Caco-2 (cell line): ENCODE results near the gene MED13L. TPM values are rescaled to one million over a fixed set of nuclear protein-coding genes. Genes with fewer than 3 reads are reported as not detected.

ENCODE experiments used
- BruUV-seq: library from RNA; stranded (reverse); fragments of 400-500 nt; replicated peaks from 2 replicates; lab custom pipeline; 2021; lab: Mats Ljungman, UMichigan
- CTCF ChIA-PET: fragments of 300-600 bp; sonication (Branson Sonifier 250); formaldehyde crosslinking; loops from one replicate; lab custom pipeline; 2022; ENCODE audit warnings: antibody characterized with exemption; lab: Charles Lee
- POLR2A ChIA-PET: fragments of 300-600 bp; sonication (Branson Sonifier 250); formaldehyde crosslinking; loops from one replicate; lab custom pipeline; 2022; ENCODE audit warnings: antibody characterized with exemption; lab: Charles Lee
- DNase-seq, 2 experiments: peaks; one replicate each; pipeline versions ENCODE4 v3.0.0 to v3.0.0-alpha.2; 2020 to 2022
- H3K27me3 ChIP-seq: replicated peaks from 2 replicates; pipeline ENCODE4 v1.6.0; 2011; ENCODE audit warnings: low read length; ENCODE audit not compliant: control insufficient read depth, insufficient read depth
- H3K36me3 ChIP-seq: 2 replicates; pipeline ENCODE4 v1.5.1; 2011; ENCODE audit warnings: low read length; ENCODE audit not compliant: control insufficient read depth, insufficient read depth
- H3K4me1 ChIP-seq: fragments of 250-450 bp; sonication (Bioruptor Pico); 2 replicates; pipeline ENCODE4 v1.5.1; 2020; ENCODE audit warnings: mild to moderate bottlenecking
- H3K4me3 ChIP-seq: 2 replicates; pipeline ENCODE4 v1.5.1; 2011; ENCODE audit warnings: low read depth, mild to moderate bottlenecking, control low read depth, low read length
- H3K9me3 ChIP-seq: fragments of 250-450 bp; sonication (Bioruptor Pico); 2 replicates; pipeline ENCODE4 v1.5.1; 2020; ENCODE audit warnings: mild to moderate bottlenecking, moderate library complexity
- H3K27ac Mint-ChIP-seq: one replicate; pipeline ENCODE4 v1.8.0; 2022; ENCODE audit warnings: mixed read lengths; ENCODE audit not compliant: unreplicated experiment
- H3K27me3 Mint-ChIP-seq: one replicate; pipeline ENCODE4 v1.8.0; 2022; ENCODE audit warnings: mixed read lengths; ENCODE audit not compliant: insufficient read depth, unreplicated experiment
- H3K36me3 Mint-ChIP-seq: one replicate; pipeline ENCODE4 v1.8.0; 2022; ENCODE audit warnings: mild to moderate bottlenecking, mixed read lengths; ENCODE audit not compliant: insufficient read depth, unreplicated experiment
- H3K4me1 Mint-ChIP-seq: one replicate; pipeline ENCODE4 v1.8.0; 2022; ENCODE audit warnings: low read depth, mixed read lengths; ENCODE audit not compliant: unreplicated experiment
- H3K4me3 Mint-ChIP-seq: one replicate; pipeline ENCODE4 v1.8.0; 2022; ENCODE audit warnings: mild to moderate bottlenecking, moderate library complexity, mixed read lengths; ENCODE audit not compliant: unreplicated experiment
- H3K9me3 Mint-ChIP-seq: one replicate; pipeline ENCODE4 v1.8.0; 2022; ENCODE audit warnings: mixed read lengths; ENCODE audit not compliant: unreplicated experiment
- CTCF ChIP-seq, 2 experiments: fragments of 200-600 bp in 1 of 2; IDR thresholded peaks; 1 replicate in 1 of 2; 2 replicates in 1 of 2; pipeline versions ENCODE4 v1.5.1 to v1.8.0; 2011 to 2022; ENCODE audit warnings: antibody characterized with exemption in 1 of 2, control low read depth in 1 of 2, inconsistent platforms in 1 of 2, low read depth in 1 of 2, low read length in 1 of 2, mild to moderate bottlenecking in 1 of 2, moderate library complexity in 1 of 2; ENCODE audit not compliant: insufficient read depth in 1 of 2, severe bottlenecking in 1 of 2, unreplicated experiment in 1 of 2
- intact Hi-C: fragments of 100-400 bp; cut with micrococcal nuclease; formaldehyde crosslinking; loops from one replicate; pipeline ENCODE4 v1.10.0; 2022; ENCODE audit not compliant: unreplicated experiment
- total RNA-seq: library from RNA; stranded (reverse); gene quantifications from 2 replicates; pipeline ENCODE4 v1.2.3, GENCODE V29; 2022

The MED13L gene
- total RNA-seq, 1 experiment from 2014 or later, result 160 TPM

DNA sequence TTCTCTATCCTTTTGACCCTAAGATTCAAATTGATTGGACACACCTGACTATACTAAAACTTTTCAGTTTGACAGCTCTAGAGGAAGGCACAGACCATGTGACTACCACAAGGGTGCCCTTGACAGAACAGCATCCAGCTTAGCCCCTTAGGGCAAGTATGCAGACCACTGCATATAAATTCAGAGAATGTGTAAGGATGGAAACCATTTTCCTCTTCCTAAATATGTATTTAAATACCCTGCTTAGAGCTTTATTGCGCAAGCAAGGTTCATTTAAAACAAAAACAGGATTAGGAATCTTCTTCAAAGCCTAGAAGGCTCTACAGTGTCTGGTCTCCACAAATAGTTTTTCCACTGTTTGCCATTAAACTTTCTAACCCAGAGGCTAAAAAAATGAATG lies 202.8 kb downstream of the MED13L start:
- POLR2A ChIA-PET, result no interaction called here
- CTCF ChIA-PET, result interaction anchor here (0.5 kb wide), 1 partner anchor 441 kb away, joined by 4 read pairs; no protein-coding TSS in a partner anchor

GRCh38 chr12:116071555-116072230 lies 205.8 kb downstream of the MED13L start:
- no peaks in the 10 kb centered on the region for H3K9me3 ChIP-seq
- Mint-ChIP-seq H3K9me3 (no peaks in the 10 kb centered on the region), H3K4me1 (peaks cover 29% of the 10 kb centered on the region), H3K27ac (no peak overlapping the region), H3K36me3 (peaks cover 5% of the 10 kb centered on the region), H3K27me3 (no peaks in the 10 kb centered on the region), H3K4me3 (no peak overlapping the region)
- intact Hi-C loops, result no loop called here
- H3K4me1 ChIP-seq, result no peaks in the 10 kb centered on the region; the same call in 1 of the 2 replicates
- no peaks in the 10 kb centered on the region for H3K27me3 ChIP-seq
- POLR2A ChIA-PET, result no interaction called here
- no peak for TF ChIP-seq CTCF (IDR thresholded peaks at IDR 0.05; ENCODE audit: insufficient read depth in 1 of 2, low read depth in 1 of 2, low read length in 1 of 2, severe bottlenecking in 1 of 2, unreplicated experiment in 1 of 2)
- H3K4me3 ChIP-seq, result no peak overlapping the region
- CTCF ChIA-PET, result no interaction called here
- no TSS peak for BruUV-seq
- no peaks in the 10 kb centered on the region for H3K36me3 ChIP-seq
- DNase-seq, result no peak

More for the DNA sequence above, 202.8 kb downstream of the MED13L start:
- no peak overlapping the region for H3K4me3 ChIP-seq
- Mint-ChIP-seq H3K27ac (no peak overlapping the region), H3K9me3 (no peaks in the 10 kb centered on the region), H3K4me1 (peaks cover 19% of the 10 kb centered on the region), H3K36me3 (peaks cover 5% of the 10 kb centered on the region), H3K27me3 (no peaks in the 10 kb centered on the region), H3K4me3 (no peak overlapping the region)
- no peaks in the 10 kb centered on the region for H3K9me3 ChIP-seq
- H3K27me3 ChIP-seq, result no peaks in the 10 kb centered on the region
- no peak for DNase-seq
- no peaks in the 10 kb centered on the region for H3K36me3 ChIP-seq
- no peak for TF ChIP-seq CTCF (IDR thresholded peaks at IDR 0.05; ENCODE audit: insufficient read depth in 1 of 2, low read depth in 1 of 2, low read length in 1 of 2, severe bottlenecking in 1 of 2, unreplicated experiment in 1 of 2)
- intact Hi-C loops, result no loop called here
- BruUV-seq, result no TSS peak
- H3K4me1 ChIP-seq, result no peaks in the 10 kb centered on the region; the same call in 1 of the 2 replicates

- Mint-ChIP-seq H3K9me3 (no peaks in the 10 kb centered on the region), H3K27me3 (no peaks in the 10 kb centered on the region), H3K27ac (no peak overlapping the region), H3K4me3 (no peak overlapping the region), H3K36me3 (peaks cover 4% of the 10 kb centered on the region), H3K4me1 (peaks cover 30% of the 10 kb centered on the region)
- no peaks in the 10 kb centered on the region; the same call in 1 of the 2 replicates for H3K4me1 ChIP-seq
- CTCF ChIA-PET, result no interaction called here
- TF ChIP-seq CTCF (IDR thresholded peaks at IDR 0.05; ENCODE audit: insufficient read depth in 1 of 2, low read depth in 1 of 2, low read length in 1 of 2, severe bottlenecking in 1 of 2, unreplicated experiment in 1 of 2), result no peak
- no peaks in the 10 kb centered on the region for H3K36me3 ChIP-seq
- no TSS peak for BruUV-seq
- H3K9me3 ChIP-seq, result no peaks in the 10 kb centered on the region
- H3K4me3 ChIP-seq, result no peak overlapping the region
- H3K27me3 ChIP-seq, result no peaks in the 10 kb centered on the region
- no peak for DNase-seq
- intact Hi-C loops, result no loop called here
- POLR2A ChIA-PET, result no interaction called here
Observed at GRCh38 chr12:116070444-116070843, 207.0 kb downstream of the MED13L start.
